NB4 (cell line): ENCODE measurements around the gene PBOV1.

ENCODE experiments used
- DNase-seq: peaks from one replicate; pipeline ENCODE4 v3.0.0; 2010; ENCODE audit warnings: low read depth
- H3K4me3 ChIP-seq: one replicate; pipeline ENCODE4 v1.5.1; 2011; ENCODE audit warnings: mild to moderate bottlenecking, low read depth, low read length, moderate library complexity
- CTCF ChIP-seq: IDR thresholded peaks from one replicate; pipeline ENCODE4 v1.5.1; 2012; ENCODE audit warnings: low read depth, low read length
- MAX ChIP-seq: IDR thresholded peaks from 2 replicates; pipeline ENCODE4 v1.6.1; 2011; ENCODE audit warnings: low read depth, low read length
- MYC ChIP-seq: IDR thresholded peaks from 2 replicates; pipeline ENCODE4 v1.6.1; 2011; ENCODE audit warnings: low read depth, low read length
- POLR2A ChIP-seq: IDR thresholded peaks from 2 replicates; pipeline ENCODE4 v1.6.1; 2011; ENCODE audit warnings: mild to moderate bottlenecking; ENCODE audit not compliant: insufficient read length; ENCODE audit errors: extremely low read depth

PBOV1 gene

GRCh38 chr6:138218449-138218848 is at the start of gene PBOV1:
PBOV1 (minus strand) TSS chr6:138218491; CDS start chr6:138218395, 96 bp downstream.
- no peak for DNase-seq
- no peak within 1 kb of the TSS for H3K4me3 ChIP-seq
- TF ChIP-seq MAX, result no peak
- no peak for TF ChIP-seq CTCF
- no peak for TF ChIP-seq MYC
- no peak for TF ChIP-seq POLR2A

- no peak for DNase-seq
- no peak overlapping the region for H3K4me3 ChIP-seq
- TF ChIP-seq MYC, result no peak
- no peak for TF ChIP-seq MAX
- TF ChIP-seq CTCF, result no peak
- no peak for TF ChIP-seq POLR2A
Measured at GRCh38 chr6:138266095-138266494, 47.8 kb upstream of the PBOV1 start.

GRCh38 chr6:138264372-138264880 is 46.1 kb upstream of the PBOV1 start:
- no peak for DNase-seq
- TF ChIP-seq MYC, result no peak
- no peak for TF ChIP-seq CTCF
- TF ChIP-seq POLR2A, result no peak
- no peak for TF ChIP-seq MAX
- H3K4me3 ChIP-seq, result no peak overlapping the region

- no peak for TF ChIP-seq MYC
- TF ChIP-seq POLR2A, result no peak
- no peak for TF ChIP-seq CTCF
- no peak for TF ChIP-seq MAX
- DNase-seq, result no peak
- H3K4me3 ChIP-seq, result no peak overlapping the region
Measured at GRCh38 chr6:138263963-138264362, 45.7 kb upstream of the PBOV1 start.

GRCh38 chr6:138261116-138261780 is 43.0 kb upstream of the PBOV1 start:
- no peak for TF ChIP-seq POLR2A
- TF ChIP-seq MAX, result no peak
- TF ChIP-seq CTCF, result no peak
- TF ChIP-seq MYC, result no peak
- DNase-seq, result no peak
- no peak overlapping the region for H3K4me3 ChIP-seq

GRCh38 chr6:138258991-138259390 is 40.7 kb upstream of the PBOV1 start:
- no peak overlapping the region for H3K4me3 ChIP-seq
- no peak for DNase-seq

More at GRCh38 chr6:138258991-138259390, 40.7 kb upstream of the PBOV1 start:
- TF ChIP-seq MYC (no peak), CTCF (no peak), POLR2A (no peak), MAX (no peak)
